ENCODE data around the gene LIN7A. TPM values are rescaled to one million over a fixed set of nuclear protein-coding genes. Genes with fewer than 3 reads are reported as not detected.

LIN7A gene
- total and polyA plus RNA-seq, 9 donors = 2.6 to 13.1 (median 6.6) TPM

GRCh38 chr12:80954857-80955520 is 17.3 kb upstream of the LIN7A start:
- TF ChIP-seq EP300 (IDR thresholded peaks at IDR 0.05) = no peak
- TF ChIP-seq POLR2A (IDR thresholded peaks at IDR 0.05) = no peak
- TF ChIP-seq CTCF (IDR thresholded peaks at IDR 0.05) = no peak
- H3K27ac ChIP-seq = no peak overlapping the region
- no peaks in the 10 kb centered on the region for H3K9me3 ChIP-seq
- intact Hi-C loops (cut with DNase I) = no loop called here
- H3K36me3 ChIP-seq = no peaks in the 10 kb centered on the region
- H3K4me1 ChIP-seq (ENCODE audit: insufficient read depth) = no peaks in the 10 kb centered on the region
- no peak overlapping the region for H3K4me3 ChIP-seq
- 54 to 68% (median 59%) methylated on average over 5 of the region's 5 CpGs for WGBS, 3 donors
- no peaks in the 10 kb centered on the region for H3K27me3 ChIP-seq
- DNase-seq = no peak

GRCh38 chr12:80952443-80952842 is 14.7 kb upstream of the LIN7A start:
- intact Hi-C loops (cut with DNase I) = no loop called here
- no peaks in the 10 kb centered on the region for H3K4me1 ChIP-seq (ENCODE audit: insufficient read depth)
- no peak overlapping the region for H3K27ac ChIP-seq
- H3K9me3 ChIP-seq = no peaks in the 10 kb centered on the region
- DNase-seq = no peak
- no peaks in the 10 kb centered on the region for H3K27me3 ChIP-seq
- TF ChIP-seq EP300 (IDR thresholded peaks at IDR 0.05) (no peak), CTCF (IDR thresholded peaks at IDR 0.05) (no peak), POLR2A (IDR thresholded peaks at IDR 0.05) (no peak)
- H3K4me3 ChIP-seq = no peak overlapping the region
- H3K36me3 ChIP-seq = no peaks in the 10 kb centered on the region

GRCh38 chr12:80946591-80946990 is 8.9 kb upstream of the LIN7A start:
- 57 to 61% (median 60%) methylated on average over 3 of the region's 3 CpGs for WGBS, 3 donors
- no peak for DNase-seq
- Histone ChIP-seq H3K4me3 (no peak overlapping the region), H3K4me1 (ENCODE audit: insufficient read depth) (no peaks in the 10 kb centered on the region), H3K27me3 (no peaks in the 10 kb centered on the region), H3K36me3 (no peaks in the 10 kb centered on the region), H3K27ac (no peak overlapping the region), H3K9me3 (no peaks in the 10 kb centered on the region)
- intact Hi-C loops (cut with DNase I) = no loop called here
- no peak for TF ChIP-seq CTCF (IDR thresholded peaks at IDR 0.05)
- no peak for TF ChIP-seq EP300 (IDR thresholded peaks at IDR 0.05)
- TF ChIP-seq POLR2A (IDR thresholded peaks at IDR 0.05) = no peak

- H3K36me3 ChIP-seq = no peaks in the 10 kb centered on the region
- no peaks in the 10 kb centered on the region for H3K9me3 ChIP-seq
- no peak for DNase-seq
- intact Hi-C loops (cut with DNase I) = no loop called here
- H3K27me3 ChIP-seq = no peaks in the 10 kb centered on the region
- no peak overlapping the region for H3K4me3 ChIP-seq
- no peaks in the 10 kb centered on the region for H3K4me1 ChIP-seq (ENCODE audit: insufficient read depth)
- no peak overlapping the region for H3K27ac ChIP-seq
- TF ChIP-seq CTCF (IDR thresholded peaks at IDR 0.05) = no peak
- TF ChIP-seq EP300 (IDR thresholded peaks at IDR 0.05) = no peak
- TF ChIP-seq POLR2A (IDR thresholded peaks at IDR 0.05) = no peak
Measured at GRCh38 chr12:80943338-80943737, 5.6 kb upstream of the LIN7A start.
